A673 (cell line): ENCODE results near the gene TP53I11. TPM values are rescaled to one million over a fixed set of nuclear protein-coding genes. Genes with fewer than 3 reads are reported as not detected.

Source experiments
- BruUV-seq: library from RNA; stranded (reverse); fragments of 400-500 nt; replicated peaks from 2 replicates; lab custom pipeline; 2021; lab: Mats Ljungman, UMichigan
- CTCF ChIA-PET: fragments of 300-600 bp; sonication (Branson Sonifier 250); formaldehyde crosslinking; loops from one replicate; lab custom pipeline; 2022; ENCODE audit warnings: antibody characterized with exemption; lab: Charles Lee
- POLR2A ChIA-PET: fragments of 300-600 bp; sonication (Branson Sonifier 250); formaldehyde crosslinking; loops from one replicate; lab custom pipeline; 2022; ENCODE audit warnings: antibody characterized with exemption; ENCODE audit not compliant: low non-redundant PET; lab: Charles Lee
- DNase-seq: peaks from one replicate; pipeline ENCODE4 v3.0.0-alpha.2; 2015; ENCODE audit warnings: low spot score
- H3K27ac ChIP-seq: fragments of 200-600 bp; sonication (generic); 2 replicates; pipeline ENCODE4 v1.5.1; 2016; ENCODE audit warnings: mixed run types, low read depth, mild to moderate bottlenecking, mixed read lengths, antibody characterized with exemption, low read length; ENCODE audit not compliant: poor library complexity, severe bottlenecking
- H3K27me3 ChIP-seq: fragments of 200-600 bp; sonication (generic); replicated peaks from 2 replicates; pipeline ENCODE4 v1.6.1; 2017; ENCODE audit warnings: mixed run types, low read depth, mild to moderate bottlenecking, mixed read lengths, antibody characterized with exemption, low read length; ENCODE audit not compliant: insufficient read depth, poor library complexity
- H3K36me3 ChIP-seq: fragments of 200-600 bp; sonication (generic); 2 replicates; pipeline ENCODE4 v1.6.1; 2016; ENCODE audit warnings: mixed run types, mild to moderate bottlenecking, mixed read lengths, antibody characterized with exemption, low read length; ENCODE audit not compliant: insufficient read depth, poor library complexity, severe bottlenecking
- H3K4me1 ChIP-seq: fragments of 200-600 bp; sonication (generic); 2 replicates; pipeline ENCODE4 v1.6.1; 2017; ENCODE audit warnings: mixed run types, mild to moderate bottlenecking, mixed read lengths, antibody characterized with exemption, low read length; ENCODE audit not compliant: insufficient read depth, poor library complexity, severe bottlenecking
- H3K4me3 ChIP-seq: fragments of 200-600 bp; sonication (generic); 2 replicates; pipeline ENCODE4 v1.5.1; 2016; ENCODE audit warnings: low read depth, mixed run types, mild to moderate bottlenecking, mixed read lengths, low read length; ENCODE audit not compliant: poor library complexity, severe bottlenecking
- H3K9me3 ChIP-seq: fragments of 200-600 bp; sonication (generic); 2 replicates; pipeline ENCODE4 v1.6.1; 2016; ENCODE audit warnings: mixed run types, low read depth, mild to moderate bottlenecking, mixed read lengths, antibody characterized with exemption, low read length; ENCODE audit not compliant: poor library complexity, severe bottlenecking
- EZH2 ChIP-seq: fragments of 200-600 bp; sonication (generic); IDR thresholded peaks from 2 replicates; pipeline ENCODE4 v1.6.1; 2017; ENCODE audit warnings: borderline replicate concordance, low read depth, mild to moderate bottlenecking, mixed read lengths, antibody characterized with exemption, low read length; ENCODE audit not compliant: poor library complexity, severe bottlenecking
- intact Hi-C: fragments of 100-400 bp; cut with micrococcal nuclease; formaldehyde crosslinking; loops from one replicate; pipeline ENCODE4 v1.10.0; 2022; ENCODE audit not compliant: unreplicated experiment
- total RNA-seq: library from RNA; stranded (reverse); gene quantifications from 2 replicates; pipeline ENCODE4 v1.2.3, GENCODE V29; 2021
- TF ChIP-seq, protein P1 (sequence below): fragments of 300-800, 200-600 bp; sonication (generic); conservative IDR thresholded peaks from 2 replicates; pipeline ENCODE4 v1.5.1; 2017; ENCODE audit warnings: low read depth, mild to moderate bottlenecking, antibody characterized with exemption, low read length, moderate library complexity, mixed read lengths

Gene TP53I11
- total RNA-seq, 1 experiment from 2014 or later: 52.0 TPM

DNA sequence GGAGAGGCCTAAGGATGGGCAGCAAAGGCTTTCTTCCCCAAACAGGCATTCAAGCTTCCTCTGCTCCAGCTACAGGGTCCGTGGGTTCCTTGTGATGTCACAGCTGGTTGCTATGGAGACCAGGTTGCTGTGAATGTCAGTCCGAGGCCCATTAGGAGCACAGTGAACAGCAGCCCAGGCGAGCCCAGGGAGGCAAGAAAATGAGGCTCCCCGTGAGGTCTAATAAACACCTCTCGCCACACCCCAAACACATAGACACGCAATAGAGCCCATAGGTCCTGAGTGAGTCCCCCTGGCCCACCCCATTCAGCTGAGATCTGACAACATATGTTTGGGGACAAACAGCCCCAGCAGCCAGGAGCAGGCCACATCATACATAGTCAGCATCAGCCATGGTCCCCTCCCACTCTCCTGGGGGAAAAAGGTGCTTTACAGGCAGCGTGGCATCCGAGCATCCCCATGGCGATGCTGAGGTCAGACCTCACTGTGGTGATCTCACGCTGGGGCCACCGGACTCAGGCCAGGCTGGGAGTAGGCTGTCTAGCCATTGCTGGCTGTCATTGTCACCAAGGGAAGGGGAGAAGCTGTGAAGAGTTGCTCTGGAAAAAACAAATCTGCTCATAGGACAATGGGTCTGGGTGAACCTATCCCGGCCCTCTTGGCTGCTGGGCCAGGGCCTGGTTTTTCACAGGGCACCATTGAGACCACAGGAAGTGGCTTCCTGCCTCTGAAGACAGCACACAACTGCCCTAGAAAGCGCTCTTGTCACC is 23.1 kb upstream of the TP53I11 start:
- POLR2A ChIA-PET: no interaction called here
- H3K36me3 ChIP-seq: no peaks in the 10 kb centered on the region
- no peaks in the 10 kb centered on the region for H3K27me3 ChIP-seq
- peaks cover 15% of the 10 kb centered on the region for H3K4me1 ChIP-seq
- TF ChIP-seq EZH2: no peak
- TF ChIP-seq, protein P1, sequence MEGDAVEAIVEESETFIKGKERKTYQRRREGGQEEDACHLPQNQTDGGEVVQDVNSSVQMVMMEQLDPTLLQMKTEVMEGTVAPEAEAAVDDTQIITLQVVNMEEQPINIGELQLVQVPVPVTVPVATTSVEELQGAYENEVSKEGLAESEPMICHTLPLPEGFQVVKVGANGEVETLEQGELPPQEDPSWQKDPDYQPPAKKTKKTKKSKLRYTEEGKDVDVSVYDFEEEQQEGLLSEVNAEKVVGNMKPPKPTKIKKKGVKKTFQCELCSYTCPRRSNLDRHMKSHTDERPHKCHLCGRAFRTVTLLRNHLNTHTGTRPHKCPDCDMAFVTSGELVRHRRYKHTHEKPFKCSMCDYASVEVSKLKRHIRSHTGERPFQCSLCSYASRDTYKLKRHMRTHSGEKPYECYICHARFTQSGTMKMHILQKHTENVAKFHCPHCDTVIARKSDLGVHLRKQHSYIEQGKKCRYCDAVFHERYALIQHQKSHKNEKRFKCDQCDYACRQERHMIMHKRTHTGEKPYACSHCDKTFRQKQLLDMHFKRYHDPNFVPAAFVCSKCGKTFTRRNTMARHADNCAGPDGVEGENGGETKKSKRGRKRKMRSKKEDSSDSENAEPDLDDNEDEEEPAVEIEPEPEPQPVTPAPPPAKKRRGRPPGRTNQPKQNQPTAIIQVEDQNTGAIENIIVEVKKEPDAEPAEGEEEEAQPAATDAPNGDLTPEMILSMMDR: no peak
- intact Hi-C loops: no loop called here
- H3K9me3 ChIP-seq: no peaks in the 10 kb centered on the region
- no peak for DNase-seq
- H3K27ac ChIP-seq: no peak overlapping the region
- CTCF ChIA-PET: no interaction called here
- BruUV-seq: no TSS peak
- no peak overlapping the region for H3K4me3 ChIP-seq

DNA sequence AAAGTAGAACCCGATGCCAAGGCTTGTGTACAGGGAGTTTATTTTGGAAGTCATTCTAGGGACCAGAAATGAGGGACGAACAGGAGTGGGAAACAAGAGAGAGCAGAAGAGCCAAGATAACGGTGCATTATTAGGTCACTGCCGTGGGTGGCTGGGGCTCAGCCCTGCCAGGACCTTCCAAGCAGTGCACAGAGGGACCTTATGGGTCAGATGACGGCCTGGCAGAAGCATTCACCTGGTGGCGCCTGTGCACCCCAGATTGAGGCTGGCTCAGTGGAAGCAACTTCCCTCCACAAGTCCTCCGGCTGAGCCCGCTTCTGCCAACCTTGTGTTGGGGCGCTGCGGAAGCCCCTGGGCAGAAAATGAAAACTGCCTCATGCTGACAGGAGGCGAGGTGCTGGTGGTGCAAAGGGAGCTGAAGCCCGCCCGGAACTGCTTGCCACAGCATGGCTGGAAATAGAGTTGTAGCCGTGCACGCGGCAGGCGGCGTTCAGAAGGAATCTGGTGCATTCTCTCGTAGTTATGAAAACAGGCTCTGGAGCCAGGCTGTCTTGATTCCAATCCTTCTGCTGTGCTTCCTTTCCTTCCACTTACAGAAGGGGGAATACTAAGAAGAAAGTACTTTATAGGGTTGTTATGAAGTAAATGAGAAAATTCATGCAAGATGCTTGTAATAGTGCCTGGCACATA is 22.2 kb upstream of the TP53I11 start:
- CTCF ChIA-PET: no interaction called here
- no TSS peak for BruUV-seq

DNA sequence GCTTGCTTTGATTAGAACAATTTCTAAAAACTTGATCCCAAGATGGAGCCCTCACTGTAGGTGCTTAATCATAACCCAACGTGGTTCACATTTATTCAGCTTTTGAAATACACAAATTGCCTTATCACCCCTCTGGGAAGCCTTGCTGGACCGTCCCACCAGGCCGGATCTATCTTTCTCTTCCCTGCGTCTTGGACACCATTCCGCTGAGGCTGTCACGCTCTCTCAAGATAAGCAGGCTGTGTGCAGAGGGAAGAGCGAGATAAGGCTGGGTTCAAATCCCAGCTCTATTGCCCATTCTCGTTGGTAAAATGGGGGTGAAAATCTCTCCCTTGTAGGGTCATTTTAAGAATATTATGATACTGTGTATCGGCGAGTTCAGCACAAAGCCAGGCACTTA is 20.5 kb upstream of the TP53I11 start:
- no TSS peak for BruUV-seq

More for the DNA sequence above, 22.2 kb upstream of the TP53I11 start:
- no peak overlapping the region for H3K27ac ChIP-seq
- POLR2A ChIA-PET: no interaction called here
- no peaks in the 10 kb centered on the region for H3K27me3 ChIP-seq
- H3K4me1 ChIP-seq: peaks cover 8% of the 10 kb centered on the region
- no peak for TF ChIP-seq EZH2
- no peak overlapping the region for H3K4me3 ChIP-seq
- no peaks in the 10 kb centered on the region for H3K36me3 ChIP-seq
- intact Hi-C loops: no loop called here
- no peaks in the 10 kb centered on the region for H3K9me3 ChIP-seq
- no peak for DNase-seq

More for the DNA sequence above, 20.5 kb upstream of the TP53I11 start:
- POLR2A ChIA-PET: interaction anchor here (0.5 kb wide), 1 partner anchor 21 kb away, joined by 5 read pairs; no protein-coding TSS in a partner anchor
- CTCF ChIA-PET: no interaction called here
- H3K27me3 ChIP-seq: no peaks in the 10 kb centered on the region
- DNase-seq: no peak
- no peaks in the 10 kb centered on the region for H3K36me3 ChIP-seq
- H3K4me1 ChIP-seq: no peaks in the 10 kb centered on the region
- intact Hi-C loops: no loop called here
- H3K4me3 ChIP-seq: no peak overlapping the region
- H3K9me3 ChIP-seq: no peaks in the 10 kb centered on the region
- H3K27ac ChIP-seq: no peak overlapping the region
- TF ChIP-seq EZH2: no peak
- TF ChIP-seq, protein P1: no peak
